ENCODE data around the gene SULF2.
A peak's percentile ranks its signal among the peaks of the same experiment; 100 is the strongest.

The SULF2 gene

GRCh38 chr20:47677635-47678453, 107.4 kb downstream of the SULF2 start:
- peak; percentile 56 for TF ChIP-seq CTCF (IDR thresholded peaks at IDR 0.05; ENCODE audit: insufficient read depth, low read depth, low read length, missing control alignments)
- peak; percentile 62 for DNase-seq (ENCODE audit: low read depth)
- no peak overlapping the region for H3K4me3 ChIP-seq (ENCODE audit: low read length)

GRCh38 chr20:47676912-47677634, 108.2 kb downstream of the SULF2 start:
- DNase-seq (ENCODE audit: low read depth), result no peak
- TF ChIP-seq CTCF (IDR thresholded peaks at IDR 0.05; ENCODE audit: insufficient read depth, low read depth, low read length, missing control alignments), result no peak

GRCh38 chr20:47676219-47676721, 109.0 kb downstream of the SULF2 start:
- DNase-seq (ENCODE audit: low read depth), result no peak
- no peak overlapping the region for H3K4me3 ChIP-seq (ENCODE audit: low read length)
- no peak for TF ChIP-seq CTCF (IDR thresholded peaks at IDR 0.05; ENCODE audit: insufficient read depth, low read depth, low read length, missing control alignments)

More at GRCh38 chr20:47676912-47677634, 108.2 kb downstream of the SULF2 start:
- no peak overlapping the region for H3K4me3 ChIP-seq (ENCODE audit: low read length)

GRCh38 chr20:47675190-47676142, 109.8 kb downstream of the SULF2 start:
- peak; percentile 11 for DNase-seq (ENCODE audit: low read depth)
- no peak for TF ChIP-seq CTCF (IDR thresholded peaks at IDR 0.05; ENCODE audit: insufficient read depth, low read depth, low read length, missing control alignments)
- no peak overlapping the region for H3K4me3 ChIP-seq (ENCODE audit: low read length)

GRCh38 chr20:47674686-47675085, 110.6 kb downstream of the SULF2 start:
- no peak for DNase-seq (ENCODE audit: low read depth)
- TF ChIP-seq CTCF (IDR thresholded peaks at IDR 0.05; ENCODE audit: insufficient read depth, low read depth, low read length, missing control alignments), result no peak
- no peak overlapping the region for H3K4me3 ChIP-seq (ENCODE audit: low read length)

GRCh38 chr20:47674145-47674544, 111.1 kb downstream of the SULF2 start:
- no peak for DNase-seq (ENCODE audit: low read depth)
- TF ChIP-seq CTCF (IDR thresholded peaks at IDR 0.05; ENCODE audit: insufficient read depth, low read depth, low read length, missing control alignments), result no peak
- H3K4me3 ChIP-seq (ENCODE audit: low read length), result no peak overlapping the region

All from epithelial cell of esophagus (primary cell).